ENCODE measurements around the gene BRAP. TPM values are rescaled to one million over a fixed set of nuclear protein-coding genes. Genes with fewer than 3 reads are reported as not detected.
A peak's percentile ranks its signal among the peaks of the same experiment; 100 is the strongest.

BRAP gene
- polyA plus RNA-seq, 1 donor from 2014 or later: 23.4 TPM

DNA sequence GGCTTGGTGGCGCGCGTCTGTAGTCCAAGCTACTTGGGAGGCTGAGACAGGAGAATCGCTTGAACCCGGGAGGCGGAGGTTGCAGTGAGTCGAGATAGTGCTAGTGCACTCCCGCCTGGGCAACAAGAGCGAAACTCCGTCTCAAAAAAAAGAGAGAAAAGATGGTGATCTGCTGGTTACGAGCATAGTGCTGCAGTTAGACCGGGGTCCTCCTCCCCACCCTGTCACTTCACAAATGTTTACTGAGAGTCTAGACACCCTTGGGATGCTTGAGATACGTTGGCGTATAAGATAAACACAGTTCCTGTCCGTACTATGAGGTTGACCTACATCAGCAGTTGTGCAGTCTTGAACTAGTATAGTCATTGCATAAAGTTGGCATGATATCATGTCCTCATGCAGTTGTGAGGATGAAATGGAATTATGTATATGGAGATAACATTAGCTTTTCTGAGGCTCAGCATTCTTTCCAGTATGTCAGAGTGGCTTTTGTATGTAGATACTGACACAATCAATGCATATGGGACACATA lies 884 bp upstream of the BRAP start:
- Histone ChIP-seq H2AFZ (ENCODE audit: low read depth, low read length) (peak overlapping the region; percentile 52), H3K4me2 (ENCODE audit: low read length) (peak overlapping the region; percentile 85), H3K9me3 (ENCODE audit: low read length) (no peaks in the 10 kb centered on the region), H3K79me2 (replicated peaks; ENCODE audit: insufficient read depth, low read length) (peaks cover 29% of the 10 kb centered on the region), H3K27me3 (ENCODE audit: insufficient read depth, low read depth, low read length) (no peaks in the 10 kb centered on the region), H3F3A (ENCODE audit: insufficient read depth, low read length, poor library complexity, severe bottlenecking) (no peaks in the 10 kb centered on the region), H3K9me2 (ENCODE audit: insufficient read depth, low read length) (no peaks in the 10 kb centered on the region), H3K4me3 (ENCODE audit: low read length) (peak overlapping the region; percentile 71), H3K36me3 (ENCODE audit: insufficient read depth, low read length) (no peaks in the 10 kb centered on the region), H4K20me1 (ENCODE audit: insufficient read depth) (no peaks in the 10 kb centered on the region), H3K9ac (ENCODE audit: low read length) (peak overlapping the region; percentile 87), H3K27ac (ENCODE audit: low read length) (peak overlapping the region; percentile 64)
- TF ChIP-seq RAD21 (conservative IDR thresholded peaks at IDR 0.05) (no peak), SMC3 (conservative IDR thresholded peaks at IDR 0.05; ENCODE audit: poor library complexity) (no peak), POLR2AphosphoS5 (IDR thresholded peaks at IDR 0.05) (no peak), EZH2 (IDR thresholded peaks at IDR 0.05; ENCODE audit: borderline replicate concordance, insufficient read depth, low read length, poor library complexity, severe bottlenecking) (no peak), TAF1 (IDR thresholded peaks at IDR 0.05; ENCODE audit: low read depth) (no peak), EP300 (conservative IDR thresholded peaks at IDR 0.05; ENCODE audit: poor library complexity, severe bottlenecking) (no peak), MXI1 (conservative IDR thresholded peaks at IDR 0.05; ENCODE audit: poor library complexity, severe bottlenecking) (no peak)
- TF ChIP-seq, protein P1, sequence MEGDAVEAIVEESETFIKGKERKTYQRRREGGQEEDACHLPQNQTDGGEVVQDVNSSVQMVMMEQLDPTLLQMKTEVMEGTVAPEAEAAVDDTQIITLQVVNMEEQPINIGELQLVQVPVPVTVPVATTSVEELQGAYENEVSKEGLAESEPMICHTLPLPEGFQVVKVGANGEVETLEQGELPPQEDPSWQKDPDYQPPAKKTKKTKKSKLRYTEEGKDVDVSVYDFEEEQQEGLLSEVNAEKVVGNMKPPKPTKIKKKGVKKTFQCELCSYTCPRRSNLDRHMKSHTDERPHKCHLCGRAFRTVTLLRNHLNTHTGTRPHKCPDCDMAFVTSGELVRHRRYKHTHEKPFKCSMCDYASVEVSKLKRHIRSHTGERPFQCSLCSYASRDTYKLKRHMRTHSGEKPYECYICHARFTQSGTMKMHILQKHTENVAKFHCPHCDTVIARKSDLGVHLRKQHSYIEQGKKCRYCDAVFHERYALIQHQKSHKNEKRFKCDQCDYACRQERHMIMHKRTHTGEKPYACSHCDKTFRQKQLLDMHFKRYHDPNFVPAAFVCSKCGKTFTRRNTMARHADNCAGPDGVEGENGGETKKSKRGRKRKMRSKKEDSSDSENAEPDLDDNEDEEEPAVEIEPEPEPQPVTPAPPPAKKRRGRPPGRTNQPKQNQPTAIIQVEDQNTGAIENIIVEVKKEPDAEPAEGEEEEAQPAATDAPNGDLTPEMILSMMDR (IDR thresholded peaks at IDR 0.05; ENCODE audit: poor library complexity, severe bottlenecking): no peak
- TF ChIP-seq, protein P2, sequence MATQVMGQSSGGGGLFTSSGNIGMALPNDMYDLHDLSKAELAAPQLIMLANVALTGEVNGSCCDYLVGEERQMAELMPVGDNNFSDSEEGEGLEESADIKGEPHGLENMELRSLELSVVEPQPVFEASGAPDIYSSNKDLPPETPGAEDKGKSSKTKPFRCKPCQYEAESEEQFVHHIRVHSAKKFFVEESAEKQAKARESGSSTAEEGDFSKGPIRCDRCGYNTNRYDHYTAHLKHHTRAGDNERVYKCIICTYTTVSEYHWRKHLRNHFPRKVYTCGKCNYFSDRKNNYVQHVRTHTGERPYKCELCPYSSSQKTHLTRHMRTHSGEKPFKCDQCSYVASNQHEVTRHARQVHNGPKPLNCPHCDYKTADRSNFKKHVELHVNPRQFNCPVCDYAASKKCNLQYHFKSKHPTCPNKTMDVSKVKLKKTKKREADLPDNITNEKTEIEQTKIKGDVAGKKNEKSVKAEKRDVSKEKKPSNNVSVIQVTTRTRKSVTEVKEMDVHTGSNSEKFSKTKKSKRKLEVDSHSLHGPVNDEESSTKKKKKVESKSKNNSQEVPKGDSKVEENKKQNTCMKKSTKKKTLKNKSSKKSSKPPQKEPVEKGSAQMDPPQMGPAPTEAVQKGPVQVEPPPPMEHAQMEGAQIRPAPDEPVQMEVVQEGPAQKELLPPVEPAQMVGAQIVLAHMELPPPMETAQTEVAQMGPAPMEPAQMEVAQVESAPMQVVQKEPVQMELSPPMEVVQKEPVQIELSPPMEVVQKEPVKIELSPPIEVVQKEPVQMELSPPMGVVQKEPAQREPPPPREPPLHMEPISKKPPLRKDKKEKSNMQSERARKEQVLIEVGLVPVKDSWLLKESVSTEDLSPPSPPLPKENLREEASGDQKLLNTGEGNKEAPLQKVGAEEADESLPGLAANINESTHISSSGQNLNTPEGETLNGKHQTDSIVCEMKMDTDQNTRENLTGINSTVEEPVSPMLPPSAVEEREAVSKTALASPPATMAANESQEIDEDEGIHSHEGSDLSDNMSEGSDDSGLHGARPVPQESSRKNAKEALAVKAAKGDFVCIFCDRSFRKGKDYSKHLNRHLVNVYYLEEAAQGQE (IDR thresholded peaks at IDR 0.05; ENCODE audit: borderline replicate concordance): no peak

DNA sequence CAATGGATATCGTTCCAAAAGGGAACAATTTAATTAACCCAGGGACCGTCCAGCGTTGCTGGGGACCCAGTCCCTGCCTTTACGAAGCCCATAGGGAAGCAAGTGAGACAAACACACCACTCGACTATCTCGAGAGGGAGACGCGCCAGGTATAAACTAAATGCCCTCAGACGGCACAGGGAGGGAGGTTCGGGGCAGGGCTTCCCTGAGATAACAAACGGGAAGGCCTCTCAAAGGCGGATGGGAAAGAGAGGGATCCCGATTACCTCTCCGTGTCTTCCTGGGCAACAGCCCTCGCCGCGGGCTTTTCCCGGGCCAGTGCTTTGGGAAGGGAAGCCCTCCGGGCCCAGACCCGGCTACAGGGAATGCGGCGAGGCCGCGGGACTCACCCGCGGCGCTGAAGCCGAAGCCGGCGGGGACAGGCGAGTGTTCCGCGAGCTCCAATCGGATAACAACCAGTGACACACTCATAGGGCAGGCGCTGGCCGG lies 390 bp downstream of the BRAP start:
- H3F3A ChIP-seq (ENCODE audit: insufficient read depth, low read length, poor library complexity, severe bottlenecking): no peaks in the 10 kb centered on the region
- H4K20me1 ChIP-seq (ENCODE audit: insufficient read depth): no peaks in the 10 kb centered on the region
- TF ChIP-seq, protein P2 (IDR thresholded peaks at IDR 0.05; ENCODE audit: borderline replicate concordance): no peak
- TF ChIP-seq RAD21 (conservative IDR thresholded peaks at IDR 0.05) (no peak), POLR2AphosphoS5 (IDR thresholded peaks at IDR 0.05) (no peak), TAF1 (IDR thresholded peaks at IDR 0.05; ENCODE audit: low read depth) (no peak), EP300 (conservative IDR thresholded peaks at IDR 0.05; ENCODE audit: poor library complexity, severe bottlenecking) (no peak), MXI1 (conservative IDR thresholded peaks at IDR 0.05; ENCODE audit: poor library complexity, severe bottlenecking) (no peak), SMC3 (conservative IDR thresholded peaks at IDR 0.05; ENCODE audit: poor library complexity) (no peak), EZH2 (IDR thresholded peaks at IDR 0.05; ENCODE audit: borderline replicate concordance, insufficient read depth, low read length, poor library complexity, severe bottlenecking) (no peak)
- TF ChIP-seq, protein P1 (IDR thresholded peaks at IDR 0.05; ENCODE audit: poor library complexity, severe bottlenecking): no peak
- H3K27ac ChIP-seq (ENCODE audit: low read length): peak overlapping the region; percentile 64
- H3K79me2 ChIP-seq (replicated peaks; ENCODE audit: insufficient read depth, low read length): peaks cover 29% of the 10 kb centered on the region
- peak overlapping the region; percentile 92 for H3K4me2 ChIP-seq (ENCODE audit: low read length)
- H3K9me2 ChIP-seq (ENCODE audit: insufficient read depth, low read length): no peaks in the 10 kb centered on the region
- peak overlapping the region; percentile 71 for H3K4me3 ChIP-seq (ENCODE audit: low read length)
- peak overlapping the region; percentile 87 for H3K9ac ChIP-seq (ENCODE audit: low read length)
- peak overlapping the region; percentile 21 for H2AFZ ChIP-seq (ENCODE audit: low read depth, low read length)
- H3K9me3 ChIP-seq (ENCODE audit: low read length): no peaks in the 10 kb centered on the region
- H3K36me3 ChIP-seq (ENCODE audit: insufficient read depth, low read length): no peaks in the 10 kb centered on the region
- no peaks in the 10 kb centered on the region for H3K27me3 ChIP-seq (ENCODE audit: insufficient read depth, low read depth, low read length)

Measured in neural cell (in vitro differentiated cells).